HCT116 (cell line): ENCODE results near the gene GPR37L1. TPM values are rescaled to one million over a fixed set of nuclear protein-coding genes. Genes with fewer than 3 reads are reported as not detected.

Experiments used
- ATAC-seq: fragments of 200-7000 bp; cut with Tn5 transposase; 2 replicates; pipeline ENCODE4 v1.9.1; 2020; ENCODE audit warnings: mild to moderate bottlenecking, moderate library complexity
- BruUV-seq: library from RNA; stranded (reverse); fragments of 400-500 nt; replicated peaks from 2 replicates; lab custom pipeline; 2021; lab: Mats Ljungman, UMichigan
- CTCF ChIA-PET: fragments of 300-600 bp; sonication (Branson Sonifier 250); formaldehyde crosslinking; loops from one replicate; lab custom pipeline; 2021; ENCODE audit warnings: antibody characterized with exemption; lab: Charles Lee
- POLR2A ChIA-PET: fragments of 300-600, 350-600 bp; sonication (Branson Sonifier 250); formaldehyde crosslinking; loops from one replicate; lab custom pipeline; 2021; ENCODE audit warnings: antibody characterized with exemption; lab: Charles Lee
- RAD21 ChIA-PET, 2 experiments: fragments of 300-600 bp; sonication (Branson Sonifier 250); formaldehyde crosslinking; loops; one replicate each; lab custom pipeline; 2023; ENCODE audit warnings: low total read pairs in 2 of 2; ENCODE audit not compliant: uncharacterized antibody in 2 of 2, unreplicated experiment in 2 of 2, low non-redundant PET in 1 of 2; lab: Charles Lee
- DNase-seq: peaks from one replicate; pipeline ENCODE4 v3.0.0-alpha.2; 2010; ENCODE audit warnings: low read depth, low spot score
- H2AFZ ChIP-seq: fragments of 200-600 bp; shearing (Covaris generic), sonication (generic); 2 replicates; pipeline ENCODE4 v1.6.1; 2017; ENCODE audit warnings: low read depth, mixed run types, mixed read lengths, antibody characterized with exemption, low read length; ENCODE audit not compliant: poor library complexity, severe bottlenecking
- H3K27ac ChIP-seq: 2 replicates; pipeline ENCODE4 v1.5.1; 2012; ENCODE audit warnings: low read depth, low read length
- H3K27me3 ChIP-seq: fragments of 200-600 bp; sonication (generic); 2 replicates; pipeline ENCODE4 v1.6.1; 2016; ENCODE audit warnings: mixed run types, low read length, mixed read lengths; ENCODE audit not compliant: insufficient read depth
- H3K36me3 ChIP-seq, 2 experiments: fragments of 200-500 bp in 1 of 2; fragments of 200-600 bp in 1 of 2; sonication (Bioruptor generic) in 1 of 2; sonication (generic) in 1 of 2; 2 replicates each; pipeline versions ENCODE4 v1.5.1 to v1.6.1; 2014 to 2016; ENCODE audit warnings: low read length in 2 of 2, inconsistent platforms in 1 of 2, mixed read lengths in 1 of 2, mixed run types in 1 of 2; ENCODE audit not compliant: insufficient read depth in 2 of 2, control insufficient read depth in 1 of 2
- H3K4me1 ChIP-seq, 2 experiments: fragments of 200-600 bp in 1 of 2; sonication (generic) in 1 of 2; 2 replicates each; pipeline versions ENCODE4 v1.5.1 to v1.6.1; 2012 to 2017; ENCODE audit warnings: low read length in 2 of 2, inconsistent platforms in 1 of 2, mild to moderate bottlenecking in 1 of 2, mixed read lengths in 1 of 2, mixed run types in 1 of 2, moderate library complexity in 1 of 2; ENCODE audit not compliant: insufficient read depth in 2 of 2, control insufficient read depth in 1 of 2
- H3K4me2 ChIP-seq: fragments of 200-600 bp; sonication (generic); 2 replicates; pipeline ENCODE4 v1.6.1; 2017; ENCODE audit warnings: mixed run types, low read length, mixed read lengths
- H3K4me3 ChIP-seq, 2 experiments: fragments of 200-600 bp in 1 of 2; sonication (generic) in 1 of 2; replicated peaks in 1 of 2; 2 replicates each; pipeline ENCODE4 v1.5.1; 2011 to 2016; ENCODE audit warnings: low read length in 2 of 2, control low read depth in 1 of 2, low read depth in 1 of 2, mild to moderate bottlenecking in 1 of 2, mixed read lengths in 1 of 2, mixed run types in 1 of 2
- H3K79me2 ChIP-seq: fragments of 200-600 bp; sonication (generic); 2 replicates; pipeline ENCODE4 v1.6.1; 2017; ENCODE audit warnings: mild to moderate bottlenecking, mixed run types, low read length, moderate library complexity, mixed read lengths; ENCODE audit not compliant: insufficient read depth
- H3K9ac ChIP-seq: fragments of 200-600 bp; sonication (generic); 2 replicates; pipeline ENCODE4 v1.6.1; 2016; ENCODE audit warnings: low read length, mixed read lengths
- H3K9me2 ChIP-seq: fragments of 200-600 bp; sonication (generic), shearing (Covaris generic); 2 replicates; pipeline ENCODE4 v1.6.1; 2017; ENCODE audit warnings: mixed run types, mild to moderate bottlenecking, moderate library complexity; ENCODE audit not compliant: insufficient read depth
- H3K9me3 ChIP-seq, 2 experiments: fragments of 200-500 bp in 1 of 2; fragments of 200-600 bp in 1 of 2; sonication (Bioruptor generic) in 1 of 2; sonication (generic) in 1 of 2; 2 replicates each; pipeline ENCODE4 v1.6.1; 2014 to 2017; ENCODE audit warnings: low read length in 2 of 2, mixed read lengths in 2 of 2, inconsistent platforms in 1 of 2, low read depth in 1 of 2, mild to moderate bottlenecking in 1 of 2, mixed run types in 1 of 2, moderate library complexity in 1 of 2; ENCODE audit not compliant: control insufficient read depth in 1 of 2, insufficient read depth in 1 of 2
- H4K20me1 ChIP-seq: fragments of 200-600 bp; sonication (generic), shearing (Covaris generic); 2 replicates; pipeline ENCODE4 v1.6.1; 2017; ENCODE audit warnings: mixed run types, mild to moderate bottlenecking, moderate library complexity; ENCODE audit not compliant: insufficient read depth
- JUND ChIP-seq: IDR thresholded peaks from 2 replicates; pipeline ENCODE4 v1.6.1; 2012
- SIN3A ChIP-seq: IDR thresholded peaks from 2 replicates; pipeline ENCODE4 v1.6.1; 2012; ENCODE audit warnings: low read depth
- TCF7L2 ChIP-seq: IDR thresholded peaks from 2 replicates; pipeline ENCODE4 v1.7.0; 2011; ENCODE audit warnings: borderline replicate concordance, inconsistent platforms; ENCODE audit not compliant: insufficient read depth, insufficient read length; ENCODE audit errors: extremely low read depth
- intact Hi-C: fragments of 100-400 bp; cut with micrococcal nuclease; formaldehyde crosslinking; loops from 2 replicates; pipeline ENCODE4 v1.10.0; 2022
- total RNA-seq: library from RNA; stranded (reverse); gene quantifications from one replicate; pipeline ENCODE4 v1.2.1, GENCODE V29; 2021; ENCODE audit not compliant: unreplicated experiment

GPR37L1 gene
- total RNA-seq, 1 experiment from 2014 or later, result 0.10 TPM

DNA sequence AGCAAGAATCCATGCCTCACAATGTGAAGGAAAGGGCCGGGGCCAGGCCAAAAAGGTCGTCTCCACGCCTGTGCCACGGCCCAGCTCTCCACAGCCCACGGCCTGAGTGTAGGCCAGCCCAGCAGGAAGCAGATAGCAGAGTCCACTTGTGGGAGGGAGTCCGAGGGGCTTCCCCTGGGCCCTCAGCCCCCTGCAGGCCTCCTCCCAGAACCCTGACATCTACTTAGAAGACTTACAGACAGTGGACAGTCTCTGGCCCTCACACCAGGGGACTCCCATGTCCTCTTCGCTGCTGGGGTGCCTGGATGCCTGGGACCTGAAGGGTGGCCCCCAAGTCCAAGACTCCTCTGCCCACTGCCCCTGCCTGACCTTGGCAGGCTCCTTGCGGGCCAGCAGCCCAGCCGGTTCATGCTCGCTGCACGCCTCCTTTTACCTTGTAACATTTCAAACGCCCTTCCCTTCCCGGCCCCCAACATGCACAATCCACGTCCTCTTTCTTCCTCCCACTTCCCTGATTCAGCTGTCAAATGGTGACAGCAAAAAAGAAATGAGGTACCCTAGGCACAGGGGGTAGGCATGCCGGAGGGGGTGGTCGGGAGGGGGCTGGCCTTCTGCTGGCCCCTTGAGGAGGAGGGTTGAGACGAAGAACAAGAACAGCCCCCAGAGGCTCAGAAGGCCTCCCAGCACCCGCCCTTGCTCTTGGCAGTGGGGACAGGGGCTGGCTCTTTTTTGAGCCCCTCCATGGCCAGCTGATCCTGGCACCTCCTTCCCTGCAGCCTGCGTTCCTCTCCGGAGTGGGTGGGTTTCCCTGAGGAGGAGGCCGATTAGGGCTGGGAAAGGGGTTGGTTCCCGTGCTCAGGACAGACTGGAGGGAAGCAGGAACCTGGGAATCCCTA is 38.7 kb downstream of the GPR37L1 start:
- H3K27me3 ChIP-seq, result no peaks in the 10 kb centered on the region
- no peak overlapping the region for H3K9ac ChIP-seq
- CTCF ChIA-PET, result no interaction called here
- peaks cover 10% of the 10 kb centered on the region in 2 experiments; a peak in 3 of 4 replicates for H3K4me1 ChIP-seq
- intact Hi-C loops, result no loop called here
- no peaks in the 10 kb centered on the region for H3K9me3 ChIP-seq
- H4K20me1 ChIP-seq, result no peaks in the 10 kb centered on the region
- BruUV-seq, result no TSS peak
- H3K4me2 ChIP-seq, result no peak overlapping the region
- H3K9me2 ChIP-seq, result no peaks in the 10 kb centered on the region
- TF ChIP-seq TCF7L2, result no peak
- TF ChIP-seq, all 23 proteins: peak for 0
- H3K27ac ChIP-seq, result no peak overlapping the region
- no peaks in the 10 kb centered on the region for H3K36me3 ChIP-seq
- no peaks in the 10 kb centered on the region for H3K79me2 ChIP-seq
- H3K4me3 ChIP-seq, result no peak overlapping the region
- H2AFZ ChIP-seq, result no peak overlapping the region
- no peak for ATAC-seq
- ChIA-PET RAD21 (no interaction called here), POLR2A (no interaction called here)
- no peak for DNase-seq

DNA sequence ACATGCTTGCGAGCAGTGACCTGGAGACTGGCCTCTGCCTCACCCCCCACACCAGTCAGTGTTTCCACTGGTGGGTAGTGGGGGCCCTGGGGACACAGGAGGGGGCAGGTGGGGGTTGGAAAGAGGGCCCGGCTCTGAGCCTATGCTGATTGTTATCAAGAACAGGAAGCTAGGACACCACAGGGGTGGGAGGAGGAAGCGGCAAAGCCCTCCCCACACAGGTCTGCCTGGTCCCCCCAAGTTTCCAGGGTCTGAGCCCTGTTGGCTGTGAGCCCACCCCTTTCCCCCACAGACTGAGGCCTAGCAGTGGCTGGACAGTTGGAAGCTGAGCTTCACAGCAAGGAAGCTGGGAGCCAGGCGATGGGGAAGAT is 39.3 kb downstream of the GPR37L1 start:
- Histone ChIP-seq H3K36me3 (no peaks in the 10 kb centered on the region), H3K27ac (no peak overlapping the region), H3K4me2 (no peak overlapping the region), H3K4me1 (peaks cover 10% of the 10 kb centered on the region in 2 experiments; a peak in 3 of 4 replicates), H3K79me2 (no peaks in the 10 kb centered on the region), H3K4me3 (no peak overlapping the region), H3K9ac (no peak overlapping the region), H3K9me3 (no peaks in the 10 kb centered on the region), H2AFZ (no peak overlapping the region), H3K9me2 (no peaks in the 10 kb centered on the region), H4K20me1 (no peaks in the 10 kb centered on the region), H3K27me3 (no peaks in the 10 kb centered on the region)
- ATAC-seq, result no peak
- intact Hi-C loops, result no loop called here
- no peak for TF ChIP-seq JUND
- TF ChIP-seq SIN3A, result no peak
- no TSS peak for BruUV-seq
- ChIA-PET RAD21 (no interaction called here), CTCF (no interaction called here), POLR2A (no interaction called here)
- no peak for DNase-seq
